ENCODE results near the gene PTGFRN.

PTGFRN gene

DNA sequence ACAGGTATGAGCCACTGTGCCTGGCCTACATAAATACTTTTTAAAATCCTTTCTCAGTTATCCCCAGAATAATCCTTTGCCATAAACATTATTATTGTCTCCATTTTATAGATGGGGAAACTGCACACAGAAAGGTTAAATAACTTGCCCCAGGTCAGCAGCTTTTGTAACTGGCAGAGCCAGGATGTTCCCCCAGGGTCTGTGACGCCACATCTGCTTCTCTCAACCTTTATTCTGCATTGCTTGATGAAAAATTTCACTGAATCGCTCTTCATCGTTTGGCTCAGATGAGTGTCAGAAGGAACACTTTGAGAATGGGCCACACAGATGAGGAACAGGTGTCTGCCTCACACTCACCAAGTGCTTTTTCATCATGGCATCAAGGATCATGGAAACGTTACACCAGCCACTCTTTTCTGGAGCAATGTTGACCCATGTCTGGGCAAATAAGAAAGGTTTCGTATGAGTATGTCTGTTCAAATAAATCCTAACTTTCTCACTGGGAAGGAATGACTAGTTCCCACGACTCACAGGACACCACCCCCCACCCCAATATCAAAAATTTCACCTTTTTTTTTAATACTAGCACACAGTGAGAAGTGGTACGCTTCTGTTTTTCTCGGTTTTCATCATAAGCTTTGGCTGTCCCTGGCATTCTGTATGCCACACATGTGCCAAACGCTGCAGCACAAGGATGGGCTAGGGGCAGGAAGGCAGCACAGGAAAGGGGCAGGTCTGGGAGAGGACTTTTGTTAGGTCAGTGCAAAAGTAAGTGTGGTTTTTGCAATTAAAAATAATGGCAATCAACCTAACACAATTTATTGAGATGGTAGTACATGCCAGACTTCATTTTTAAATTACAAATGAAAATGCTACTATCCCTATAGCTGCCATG lies 9.0 kb upstream of the PTGFRN start:
- Histone ChIP-seq H3K4me1 (ENCODE audit: low read length) (no peaks in the 10 kb centered on the region), H3K36me3 (replicated peaks; ENCODE audit: low read depth, low read length) (no peaks in the 10 kb centered on the region), H3K4me2 (ENCODE audit: low read length) (no peak overlapping the region), H3K27me3 (ENCODE audit: low read depth, low read length) (no peaks in the 10 kb centered on the region; the same call in 1 of the 2 replicates), H3K9ac (ENCODE audit: low read length) (no peak overlapping the region), H3K27ac (ENCODE audit: low read length) (no peak overlapping the region), H4K20me1 (ENCODE audit: insufficient read depth, low read length) (no peaks in the 10 kb centered on the region), H3K4me3 (ENCODE audit: low read length) (no peak overlapping the region), H2AFZ (ENCODE audit: low read depth, low read length) (no peak overlapping the region), H3K79me2 (ENCODE audit: low read length) (no peaks in the 10 kb centered on the region), H3K9me3 (ENCODE audit: insufficient read depth, low read length) (no peaks in the 10 kb centered on the region)
- no peak for TF ChIP-seq EZH2phosphoT487 (IDR thresholded peaks at IDR 0.05; ENCODE audit: low read depth)
- TF ChIP-seq, protein P1, sequence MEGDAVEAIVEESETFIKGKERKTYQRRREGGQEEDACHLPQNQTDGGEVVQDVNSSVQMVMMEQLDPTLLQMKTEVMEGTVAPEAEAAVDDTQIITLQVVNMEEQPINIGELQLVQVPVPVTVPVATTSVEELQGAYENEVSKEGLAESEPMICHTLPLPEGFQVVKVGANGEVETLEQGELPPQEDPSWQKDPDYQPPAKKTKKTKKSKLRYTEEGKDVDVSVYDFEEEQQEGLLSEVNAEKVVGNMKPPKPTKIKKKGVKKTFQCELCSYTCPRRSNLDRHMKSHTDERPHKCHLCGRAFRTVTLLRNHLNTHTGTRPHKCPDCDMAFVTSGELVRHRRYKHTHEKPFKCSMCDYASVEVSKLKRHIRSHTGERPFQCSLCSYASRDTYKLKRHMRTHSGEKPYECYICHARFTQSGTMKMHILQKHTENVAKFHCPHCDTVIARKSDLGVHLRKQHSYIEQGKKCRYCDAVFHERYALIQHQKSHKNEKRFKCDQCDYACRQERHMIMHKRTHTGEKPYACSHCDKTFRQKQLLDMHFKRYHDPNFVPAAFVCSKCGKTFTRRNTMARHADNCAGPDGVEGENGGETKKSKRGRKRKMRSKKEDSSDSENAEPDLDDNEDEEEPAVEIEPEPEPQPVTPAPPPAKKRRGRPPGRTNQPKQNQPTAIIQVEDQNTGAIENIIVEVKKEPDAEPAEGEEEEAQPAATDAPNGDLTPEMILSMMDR (IDR thresholded peaks at IDR 0.05; ENCODE audit: low read depth, low read length), result no peak

DNA sequence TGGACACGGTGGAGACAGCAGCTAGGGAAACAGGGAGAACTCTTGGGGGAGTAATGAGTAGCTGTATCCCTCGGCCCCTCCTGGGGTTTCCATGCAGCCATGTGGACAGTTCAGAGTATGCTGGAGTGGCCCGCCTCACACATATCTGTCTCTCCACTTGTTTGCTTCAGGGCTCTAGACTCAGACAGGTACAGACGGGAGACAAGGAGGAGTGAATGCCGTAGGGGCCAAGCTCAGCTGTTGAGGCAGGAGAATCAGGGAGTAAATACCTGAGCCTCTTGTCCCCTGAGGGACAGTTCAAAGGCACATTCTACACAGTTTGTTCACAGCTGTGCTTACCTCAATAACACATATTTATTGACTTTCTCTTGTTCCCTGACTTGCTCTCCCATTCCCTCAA lies 7.7 kb upstream of the PTGFRN start:
- Histone ChIP-seq H3K4me3 (ENCODE audit: low read length) (no peak overlapping the region), H3K27me3 (ENCODE audit: low read depth, low read length) (no peaks in the 10 kb centered on the region; the same call in 1 of the 2 replicates), H2AFZ (ENCODE audit: low read depth, low read length) (no peak overlapping the region), H3K36me3 (replicated peaks; ENCODE audit: low read depth, low read length) (no peaks in the 10 kb centered on the region), H3K4me1 (ENCODE audit: low read length) (no peaks in the 10 kb centered on the region), H3K79me2 (ENCODE audit: low read length) (no peaks in the 10 kb centered on the region), H3K4me2 (ENCODE audit: low read length) (no peak overlapping the region), H3K27ac (ENCODE audit: low read length) (no peak overlapping the region), H4K20me1 (ENCODE audit: insufficient read depth, low read length) (no peaks in the 10 kb centered on the region), H3K9ac (ENCODE audit: low read length) (no peak overlapping the region), H3K9me3 (ENCODE audit: insufficient read depth, low read length) (no peaks in the 10 kb centered on the region)
- no peak for TF ChIP-seq EZH2phosphoT487 (IDR thresholded peaks at IDR 0.05; ENCODE audit: low read depth)
- TF ChIP-seq, protein P1 (IDR thresholded peaks at IDR 0.05; ENCODE audit: low read depth, low read length), result no peak

DNA sequence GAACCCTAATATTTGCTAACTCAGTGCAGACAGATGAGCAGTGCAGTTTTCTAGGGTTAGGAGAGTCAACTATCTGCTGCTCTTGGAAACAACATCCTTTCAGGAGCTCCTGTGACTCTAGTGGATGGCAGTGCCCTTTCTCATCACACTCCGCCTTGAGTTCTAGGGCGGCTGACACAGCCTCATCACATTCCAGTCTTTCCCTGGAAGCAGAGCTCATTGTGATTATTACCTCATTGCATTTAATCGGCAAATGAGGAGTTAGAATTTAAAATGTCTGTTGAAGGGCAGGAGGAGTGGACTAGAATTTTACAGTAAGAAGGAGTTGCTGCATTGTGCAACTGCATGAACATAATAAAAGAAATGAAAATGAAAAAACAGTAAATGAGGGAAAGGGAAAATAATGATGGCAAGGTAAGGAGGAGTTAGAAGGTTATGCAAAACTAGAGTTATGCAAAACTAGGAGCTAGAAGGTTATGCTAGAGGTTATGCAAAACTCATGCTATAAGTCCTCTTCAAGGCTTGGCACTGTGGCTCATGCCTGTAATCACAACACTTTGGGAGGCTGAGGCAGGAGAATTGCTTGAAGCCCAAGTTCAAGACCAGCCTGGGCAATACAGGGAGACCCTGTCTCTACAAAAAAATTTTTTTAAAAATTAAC lies 6.9 kb upstream of the PTGFRN start:
- Histone ChIP-seq H3K79me2 (ENCODE audit: low read length) (no peaks in the 10 kb centered on the region), H3K27ac (ENCODE audit: low read length) (no peak overlapping the region), H3K4me1 (ENCODE audit: low read length) (no peaks in the 10 kb centered on the region), H3K9me3 (ENCODE audit: insufficient read depth, low read length) (no peaks in the 10 kb centered on the region), H3K9ac (ENCODE audit: low read length) (no peak overlapping the region), H4K20me1 (ENCODE audit: insufficient read depth, low read length) (no peaks in the 10 kb centered on the region), H3K36me3 (replicated peaks; ENCODE audit: low read depth, low read length) (no peaks in the 10 kb centered on the region), H3K4me3 (ENCODE audit: low read length) (no peak overlapping the region), H3K27me3 (ENCODE audit: low read depth, low read length) (no peaks in the 10 kb centered on the region; the same call in 1 of the 2 replicates), H3K4me2 (ENCODE audit: low read length) (no peak overlapping the region), H2AFZ (ENCODE audit: low read depth, low read length) (no peak overlapping the region)
- no peak for TF ChIP-seq EZH2phosphoT487 (IDR thresholded peaks at IDR 0.05; ENCODE audit: low read depth)
- TF ChIP-seq, protein P1 (IDR thresholded peaks at IDR 0.05; ENCODE audit: low read depth, low read length), result no peak

DNA sequence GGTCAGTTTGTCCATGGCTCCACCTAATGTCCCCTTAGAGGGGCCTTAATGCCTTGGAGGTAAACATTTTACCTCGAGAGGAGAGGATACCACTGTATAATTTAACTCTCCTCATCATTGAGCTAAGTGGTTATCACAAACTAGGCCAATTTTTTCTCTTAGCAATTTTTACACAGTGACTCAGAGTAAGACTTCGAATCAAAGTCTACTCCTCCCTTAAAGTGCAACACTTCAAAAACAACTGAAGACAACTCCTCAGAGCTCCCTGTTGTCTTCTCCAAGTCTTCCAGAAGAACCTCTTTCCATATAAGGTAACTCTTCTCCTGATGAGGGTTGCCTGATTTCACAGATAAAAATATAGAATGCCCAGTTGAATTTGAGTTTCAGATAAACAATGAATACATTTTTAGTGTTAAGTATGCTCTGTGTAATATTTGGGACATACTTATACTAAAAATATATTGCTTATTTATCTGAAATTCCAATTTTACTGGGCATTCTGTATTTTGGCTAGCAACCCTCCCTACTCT lies 4.9 kb upstream of the PTGFRN start:
- Histone ChIP-seq H3K27me3 (ENCODE audit: low read depth, low read length) (no peaks in the 10 kb centered on the region; the same call in 1 of the 2 replicates), H3K4me2 (ENCODE audit: low read length) (no peak overlapping the region), H3K27ac (ENCODE audit: low read length) (no peak overlapping the region), H3K9ac (ENCODE audit: low read length) (no peak overlapping the region), H2AFZ (ENCODE audit: low read depth, low read length) (no peak overlapping the region), H3K4me3 (ENCODE audit: low read length) (no peak overlapping the region), H3K4me1 (ENCODE audit: low read length) (no peaks in the 10 kb centered on the region), H3K79me2 (ENCODE audit: low read length) (no peaks in the 10 kb centered on the region), H4K20me1 (ENCODE audit: insufficient read depth, low read length) (no peaks in the 10 kb centered on the region), H3K9me3 (ENCODE audit: insufficient read depth, low read length) (no peaks in the 10 kb centered on the region), H3K36me3 (replicated peaks; ENCODE audit: low read depth, low read length) (no peaks in the 10 kb centered on the region)
- TF ChIP-seq, protein P1 (IDR thresholded peaks at IDR 0.05; ENCODE audit: low read depth, low read length), result no peak
- TF ChIP-seq EZH2phosphoT487 (IDR thresholded peaks at IDR 0.05; ENCODE audit: low read depth), result no peak
